ENCODE data around the gene TBCCD1. TPM values are rescaled to one million over a fixed set of nuclear protein-coding genes. Genes with fewer than 3 reads are reported as not detected.

Gene TBCCD1
- total RNA-seq, 1 donor from 2014 or later = 8.7 TPM

GRCh38 chr3:186506191-186506739 is 60.9 kb downstream of the TBCCD1 start:
- H3K4me1 ChIP-seq (ENCODE audit: insufficient read depth, low read length) = no peaks in the 10 kb centered on the region
- no peaks in the 10 kb centered on the region for H4K20me1 ChIP-seq (ENCODE audit: insufficient read depth, low read length)
- H3K79me2 ChIP-seq (ENCODE audit: insufficient read depth, low read length) = no peaks in the 10 kb centered on the region
- TF ChIP-seq EZH2 (IDR thresholded peaks at IDR 0.05; ENCODE audit: insufficient read depth, low read length) (no peak), CTCF (IDR thresholded peaks at IDR 0.05; ENCODE audit: insufficient read depth, low read depth, low read length) (no peak)
- no peaks in the 10 kb centered on the region for H3K9me3 ChIP-seq (ENCODE audit: insufficient read depth, low read depth, low read length)
- H3K27ac ChIP-seq (ENCODE audit: low read depth, low read length) = no peak overlapping the region
- no peak overlapping the region for H2AFZ ChIP-seq (ENCODE audit: low read depth, low read length)
- Mint-ChIP-seq H3K27ac (ENCODE audit: unreplicated experiment) (no peak overlapping the region), H3K36me3 (ENCODE audit: low read depth, unreplicated experiment) (peaks cover 3% of the 10 kb centered on the region), H3K27me3 (ENCODE audit: low read depth, unreplicated experiment) (peaks cover 39% of the 10 kb centered on the region), H3K4me1 (ENCODE audit: low read depth, unreplicated experiment) (peaks cover 10% of the 10 kb centered on the region), H3K9me3 (ENCODE audit: unreplicated experiment) (no peaks in the 10 kb centered on the region), H3K4me3 (ENCODE audit: unreplicated experiment) (no peak overlapping the region)
- H3K36me3 ChIP-seq (ENCODE audit: insufficient read depth, low read length) = no peaks in the 10 kb centered on the region
- H3K27me3 ChIP-seq (ENCODE audit: insufficient read depth, low read length) = peaks cover 13% of the 10 kb centered on the region
- DNase-seq (ENCODE audit: low read depth) = no peak
- H3K4me2 ChIP-seq (ENCODE audit: low read length) = no peak overlapping the region
- no peak for FAIRE-seq
- H3K9ac ChIP-seq (ENCODE audit: low read length) = no peak overlapping the region
- H3K4me3 ChIP-seq (ENCODE audit: insufficient read depth, low read depth, low read length) = no peak overlapping the region

GRCh38 chr3:186502966-186503712 is 64.0 kb downstream of the TBCCD1 start:
- no peaks in the 10 kb centered on the region for H3K4me1 ChIP-seq (ENCODE audit: insufficient read depth, low read length)
- TF ChIP-seq CTCF (IDR thresholded peaks at IDR 0.05; ENCODE audit: insufficient read depth, low read depth, low read length) = no peak
- no peak for TF ChIP-seq EZH2 (IDR thresholded peaks at IDR 0.05; ENCODE audit: insufficient read depth, low read length)
- H3K27ac ChIP-seq (ENCODE audit: low read depth, low read length) = no peak overlapping the region
- H3K27me3 ChIP-seq (ENCODE audit: insufficient read depth, low read length) = peaks cover 13% of the 10 kb centered on the region
- FAIRE-seq (no peak), DNase-seq (ENCODE audit: low read depth) (no peak)
- Mint-ChIP-seq H3K4me1 (ENCODE audit: low read depth, unreplicated experiment) (peaks cover 7% of the 10 kb centered on the region), H3K36me3 (ENCODE audit: low read depth, unreplicated experiment) (peaks cover 3% of the 10 kb centered on the region), H3K9me3 (ENCODE audit: unreplicated experiment) (no peaks in the 10 kb centered on the region), H3K27ac (ENCODE audit: unreplicated experiment) (no peak overlapping the region), H3K4me3 (ENCODE audit: unreplicated experiment) (no peak overlapping the region), H3K27me3 (ENCODE audit: low read depth, unreplicated experiment) (peaks cover 32% of the 10 kb centered on the region)
- H3K9me3 ChIP-seq (ENCODE audit: insufficient read depth, low read depth, low read length) = no peaks in the 10 kb centered on the region
- H2AFZ ChIP-seq (ENCODE audit: low read depth, low read length) = no peak overlapping the region
- no peak overlapping the region for H3K4me2 ChIP-seq (ENCODE audit: low read length)
- H3K9ac ChIP-seq (ENCODE audit: low read length) = no peak overlapping the region
- H4K20me1 ChIP-seq (ENCODE audit: insufficient read depth, low read length) = no peaks in the 10 kb centered on the region
- no peak overlapping the region for H3K4me3 ChIP-seq (ENCODE audit: insufficient read depth, low read depth, low read length)
- H3K79me2 ChIP-seq (ENCODE audit: insufficient read depth, low read length) = no peaks in the 10 kb centered on the region
- no peaks in the 10 kb centered on the region for H3K36me3 ChIP-seq (ENCODE audit: insufficient read depth, low read length)
